K562 (cell line): ENCODE data around the gene TMEM184A. TPM values are rescaled to one million over a fixed set of nuclear protein-coding genes. Genes with fewer than 3 reads are reported as not detected.
A peak's percentile ranks its signal among the peaks of the same experiment; 100 is the strongest.

Experiments used
- BRD4 ChIP-seq: fragments of 200-600 bp; sonication (generic); IDR thresholded peaks from 2 replicates; pipeline ENCODE4 v1.6.1; 2017; ENCODE audit warnings: inconsistent platforms
- CCNT2 ChIP-seq: IDR thresholded peaks from 2 replicates; pipeline ENCODE4 v1.6.1; 2011; ENCODE audit warnings: borderline replicate concordance, low read depth, mild to moderate bottlenecking, moderate library complexity, mixed read lengths, low read length; ENCODE audit not compliant: insufficient read length; ENCODE audit errors: extremely low read depth
- DMBX1 ChIP-seq: fragments of 250-450 bp; sonication (Bioruptor Pico); IDR thresholded peaks from 2 replicates; pipeline ENCODE4 v1.8.0; 2022; ENCODE audit warnings: inconsistent platforms, mild to moderate bottlenecking, moderate library complexity, borderline replicate concordance
- ELF2 ChIP-seq: fragments of 250-450 bp; sonication (Bioruptor Pico); IDR thresholded peaks from 2 replicates; pipeline ENCODE4 v1.5.0; 2021; ENCODE audit warnings: mild to moderate bottlenecking
- FOXA1 ChIP-seq: fragments of 450-650 bp; IDR thresholded peaks from 2 replicates; pipeline ENCODE4 v1.6.1; 2016; ENCODE audit warnings: mild to moderate bottlenecking, borderline replicate concordance
- HDAC6 ChIP-seq: IDR thresholded peaks from 2 replicates; pipeline ENCODE4 v1.6.1; 2012; ENCODE audit warnings: low read depth, mild to moderate bottlenecking, control low read depth, inconsistent platforms, low read length, moderate library complexity
- HDAC8 ChIP-seq: fragments of 450-650 bp; IDR thresholded peaks from 2 replicates; pipeline ENCODE4 v1.6.1; 2016; ENCODE audit warnings: mild to moderate bottlenecking, missing genetic modification characterization, moderate library complexity, missing compliant biosample characterization
- HES1 ChIP-seq: fragments of 450-650 bp; IDR thresholded peaks from 2 replicates; pipeline ENCODE4 v1.6.1; 2016; ENCODE audit warnings: low read depth, mild to moderate bottlenecking, moderate library complexity
- IFI16 ChIP-seq: fragments of 250-450 bp; sonication (Bioruptor Pico); IDR thresholded peaks from 2 replicates; pipeline ENCODE4 v2.1.2; 2022; ENCODE audit warnings: mild to moderate bottlenecking, inconsistent platforms
- KAT7 ChIP-seq: sonication (generic); formaldehyde crosslinking; IDR thresholded peaks from 2 replicates; pipeline ENCODE4 v1.8.0; 2022; ENCODE audit warnings: missing genetic modification reagents, mild to moderate bottlenecking, borderline replicate concordance
- PCBP2 ChIP-seq: fragments of 200-400 bp; formaldehyde crosslinking; IDR thresholded peaks from 2 replicates; pipeline ENCODE4 v1.6.1; 2018; ENCODE audit warnings: low read length, low read depth, mild to moderate bottlenecking, moderate library complexity; ENCODE audit not compliant: poor library complexity, severe bottlenecking
- POLR2H ChIP-seq: IDR thresholded peaks from 2 replicates; pipeline ENCODE4 v1.6.1; 2016; ENCODE audit warnings: missing genetic modification characterization, low read depth, mild to moderate bottlenecking, control low read depth, missing compliant biosample characterization, moderate library complexity
- SP1 ChIP-seq: sonication (generic); formaldehyde crosslinking; IDR thresholded peaks from 2 replicates; pipeline ENCODE4 v1.8.1; 2022; ENCODE audit warnings: mild to moderate bottlenecking, missing genetic modification reagents
- SRSF3 ChIP-seq: fragments of 200-400 bp; formaldehyde crosslinking; IDR thresholded peaks from 2 replicates; pipeline ENCODE4 v1.6.1; 2016; ENCODE audit warnings: mild to moderate bottlenecking, low read length, moderate library complexity; ENCODE audit not compliant: insufficient read depth
- STAG1 ChIP-seq: sonication (generic); formaldehyde crosslinking; IDR thresholded peaks from 2 replicates; pipeline ENCODE4 v1.5.0; 2020; ENCODE audit warnings: missing genetic modification reagents, borderline replicate concordance
- ZBTB49 ChIP-seq: sonication (generic); formaldehyde crosslinking; IDR thresholded peaks from 2 replicates; pipeline ENCODE4 v1.8.0; 2022; ENCODE audit warnings: missing genetic modification reagents, mild to moderate bottlenecking, borderline replicate concordance
- ZKSCAN1 ChIP-seq: fragments of 150-350 bp; IDR thresholded peaks from 2 replicates; pipeline ENCODE4 v1.6.1; 2016; ENCODE audit warnings: low read depth, low read length
- ZNF12 ChIP-seq: sonication (generic); formaldehyde crosslinking; IDR thresholded peaks from 2 replicates; pipeline ENCODE4 v1.4.0; 2020; ENCODE audit warnings: mild to moderate bottlenecking, missing genetic modification reagents
- ZNF121 ChIP-seq: sonication (generic); formaldehyde crosslinking; conservative IDR thresholded peaks from 2 replicates; pipeline ENCODE4 v1.8.0; 2022; ENCODE audit warnings: missing genetic modification reagents
- ZNF253 ChIP-seq: fragments of 250-450 bp; sonication (Bioruptor Pico); conservative IDR thresholded peaks from 2 replicates; pipeline ENCODE4 v1.6.1; 2021; ENCODE audit warnings: mild to moderate bottlenecking
- ZNF384 ChIP-seq: IDR thresholded peaks from 2 replicates; pipeline ENCODE4 v1.6.1; 2012; ENCODE audit warnings: low read depth, low read length, improper control_type of control experiment
- ZNF395 ChIP-seq: fragments of 200-800 bp; sonication (Bioruptor generic); IDR thresholded peaks from 2 replicates; pipeline ENCODE4 v1.6.1; 2017; ENCODE audit warnings: missing genetic modification characterization, missing compliant biosample characterization
- polyA plus RNA-seq, 8 experiments: library from polyadenylated mRNA; depleted of rRNA in 4 of 8; stranded (reverse) in 5 of 8; unstranded in 3 of 8; fragments of >200 nt; fragmentation: Nextera tagmentation in 2 of 8; fragmentation: Illumina TruSeq in 1 of 8; extraction: Ambion mirVana in 2 of 8; extraction: Trizol in 1 of 8; gene quantifications; 2 replicates each; pipeline versions ENCODE4 v1.2.1 to v1.2.3, GENCODE V29; 2011 to 2014; ENCODE audit warnings: inconsistent platforms in 1 of 8, missing spikeins in 1 of 8
- total RNA-seq, 7 experiments: library from RNA; depleted of rRNA in 6 of 7; stranded (reverse); fragments of >200 nt in 6 of 7; fragmentation: Illumina TruSeq in 2 of 7; extraction: Trizol in 2 of 7; gene quantifications; 2 replicates each; pipeline versions ENCODE4 v1.2.1 to v1.2.3, GENCODE V29; 2011 to 2021; ENCODE audit warnings: low replicate concordance in 1 of 7

The TMEM184A gene
- total and polyA plus RNA-seq, 9 of the 15 experiments (the other 6 are each of a cell fraction or from before 2014, with no cell fraction given), result 0.10 to 0.18 (median 0.11) TPM; not detected in 6

- 0 out of 2 replicates have a peak, but pooled peaks have one; percentile 14 for TF ChIP-seq ZNF395 (CRISPR knock-in tag)
- no peak for TF ChIP-seq HDAC8 (tag)
- TF ChIP-seq STAG1 (CRISPR knock-in tag), result no peak
- TF ChIP-seq POLR2H, result no peak
- no peak for TF ChIP-seq FOXA1
- peak; percentile 86 for TF ChIP-seq ELF2 (CRISPR knock-in tag)
- no peak for TF ChIP-seq IFI16
- peak; percentile 85 for TF ChIP-seq KAT7 (CRISPR knock-in tag)
- TF ChIP-seq DMBX1 (CRISPR knock-in tag), result no peak
- TF ChIP-seq ZNF253 (CRISPR knock-in tag), result no peak
- peak; percentile 56 for TF ChIP-seq CCNT2
- peak; percentile 29; the same call in 1 of the 2 replicates for TF ChIP-seq ZKSCAN1
- no peak for TF ChIP-seq HES1
- TF ChIP-seq HDAC6, result no peak
- TF ChIP-seq ZNF384, result no peak; the same call in 1 of the 2 replicates
- no peak for TF ChIP-seq ZNF121 (CRISPR knock-in tag)
- TF ChIP-seq PCBP2, result no peak
- peak; percentile 38; the same call in 1 of the 2 replicates for TF ChIP-seq ZNF12 (CRISPR knock-in tag)
- TF ChIP-seq SP1 (CRISPR knock-in tag), result peak; percentile 90
- TF ChIP-seq BRD4, result no peak
- peak; percentile 62; the same call in 1 of the 2 replicates for TF ChIP-seq ZBTB49
- TF ChIP-seq SRSF3, result no peak; the same call in 1 of the 2 replicates
Observed at GRCh38 chr7:1569833-1570632, 14.0 kb upstream of the TMEM184A start, which contains the start of gene PSMG3 (continued).
